ENCODE data around the gene LRRC74A. TPM values are rescaled to one million over a fixed set of nuclear protein-coding genes. Genes with fewer than 3 reads are reported as not detected.

The LRRC74A gene
- total and polyA plus RNA-seq, 2 donors (not counting 3 experiments of a cell fraction or from before 2014, with no cell fraction given) = not detected

DNA sequence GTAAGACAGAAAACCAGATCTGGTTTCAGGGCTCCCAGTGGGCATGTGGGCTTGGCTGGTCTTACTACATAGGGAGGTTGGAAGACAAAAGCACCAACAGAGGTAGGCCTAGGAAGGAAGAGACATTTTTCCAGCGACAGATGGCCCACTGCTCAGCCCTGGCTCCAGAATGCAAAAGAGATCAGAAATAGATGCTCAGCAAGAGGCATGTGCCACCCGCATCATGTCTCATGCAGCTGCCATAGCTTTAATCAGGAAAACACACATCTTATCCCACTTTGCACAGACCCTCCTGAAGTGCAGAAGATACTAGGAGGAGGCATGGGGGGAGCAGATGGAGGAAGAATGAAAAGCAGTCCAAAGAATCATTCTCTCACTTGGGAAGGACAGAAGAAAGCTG lies 39.6 kb upstream of the LRRC74A start:
- ChIA-PET CTCF (interaction anchor here (3.2 to 15.4 kb wide), 3 partner anchors 15 to 73 kb away, joined by 32 to 557 read pairs (median 64); partner anchors contain the start of gene ANGEL1), POLR2A (no interaction called here)
- no peaks in the 10 kb centered on the region for H4K20me1 ChIP-seq (replicated peaks; ENCODE audit: control insufficient read depth, extremely low read depth, insufficient read depth, low read length)
- dilution Hi-C loops (cut with MboI; ENCODE audit: extremely low pct_ligation_motif_present, low sequenced_read_pairs) = no loop called here
- H3K27me3 ChIP-seq (ENCODE audit: control insufficient read depth in 2 of 2, insufficient read depth in 2 of 2, low read length in 2 of 2) = no peaks in the 10 kb centered on the region
- no peak for FAIRE-seq
- H3K9me3 ChIP-seq (replicated peaks; ENCODE audit: control insufficient read depth, insufficient read depth, low read length) = no peaks in the 10 kb centered on the region
- no peaks in the 10 kb centered on the region for H3K9me1 ChIP-seq (replicated peaks; ENCODE audit: control insufficient read depth, extremely low read depth, insufficient read depth, low read length)
- no peak overlapping the region for H3K4me2 ChIP-seq (ENCODE audit: insufficient read depth, low read length)
- H3K9ac ChIP-seq (replicated peaks; ENCODE audit: extremely low read depth, insufficient read depth, low read length) = no peak overlapping the region
- no peak for TF ChIP-seq POLR2A (IDR thresholded peaks at IDR 0.05; ENCODE audit: low read depth, low read length)
- TF ChIP-seq, protein P1, sequence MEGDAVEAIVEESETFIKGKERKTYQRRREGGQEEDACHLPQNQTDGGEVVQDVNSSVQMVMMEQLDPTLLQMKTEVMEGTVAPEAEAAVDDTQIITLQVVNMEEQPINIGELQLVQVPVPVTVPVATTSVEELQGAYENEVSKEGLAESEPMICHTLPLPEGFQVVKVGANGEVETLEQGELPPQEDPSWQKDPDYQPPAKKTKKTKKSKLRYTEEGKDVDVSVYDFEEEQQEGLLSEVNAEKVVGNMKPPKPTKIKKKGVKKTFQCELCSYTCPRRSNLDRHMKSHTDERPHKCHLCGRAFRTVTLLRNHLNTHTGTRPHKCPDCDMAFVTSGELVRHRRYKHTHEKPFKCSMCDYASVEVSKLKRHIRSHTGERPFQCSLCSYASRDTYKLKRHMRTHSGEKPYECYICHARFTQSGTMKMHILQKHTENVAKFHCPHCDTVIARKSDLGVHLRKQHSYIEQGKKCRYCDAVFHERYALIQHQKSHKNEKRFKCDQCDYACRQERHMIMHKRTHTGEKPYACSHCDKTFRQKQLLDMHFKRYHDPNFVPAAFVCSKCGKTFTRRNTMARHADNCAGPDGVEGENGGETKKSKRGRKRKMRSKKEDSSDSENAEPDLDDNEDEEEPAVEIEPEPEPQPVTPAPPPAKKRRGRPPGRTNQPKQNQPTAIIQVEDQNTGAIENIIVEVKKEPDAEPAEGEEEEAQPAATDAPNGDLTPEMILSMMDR (IDR thresholded peaks at IDR 0.05; ENCODE audit: extremely low read depth in 1 of 2, insufficient read depth in 1 of 2, low read depth in 1 of 2, low read length in 2 of 2) = no peak
- no peak for TF ChIP-seq EZH2 (IDR thresholded peaks at IDR 0.05; ENCODE audit: borderline replicate concordance, low read depth, low read length, severe bottlenecking)
- no peak for TF ChIP-seq GATA2 (IDR thresholded peaks at IDR 0.05; ENCODE audit: insufficient read depth, insufficient read length, low read depth, low read length)
- TF ChIP-seq, protein P2, sequence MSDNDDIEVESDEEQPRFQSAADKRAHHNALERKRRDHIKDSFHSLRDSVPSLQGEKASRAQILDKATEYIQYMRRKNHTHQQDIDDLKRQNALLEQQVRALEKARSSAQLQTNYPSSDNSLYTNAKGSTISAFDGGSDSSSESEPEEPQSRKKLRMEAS (IDR thresholded peaks at IDR 0.05; ENCODE audit: insufficient read depth, insufficient read length) = no peak
- no peak for TF ChIP-seq POLR2AphosphoS5 (IDR thresholded peaks at IDR 0.05; ENCODE audit: insufficient read depth, low read depth, low read length)
- TF ChIP-seq JUN (IDR thresholded peaks at IDR 0.05; ENCODE audit: borderline replicate concordance, insufficient read depth, insufficient read length, low read depth) = no peak
- no peak for TF ChIP-seq FOS (IDR thresholded peaks at IDR 0.05; ENCODE audit: borderline replicate concordance, insufficient read depth, low read length)
- no peak for TF ChIP-seq MYC (IDR thresholded peaks at IDR 0.05; ENCODE audit: low read depth, low read length)
- H3K4me3 ChIP-seq (replicated peaks in 1 of 3; ENCODE audit: insufficient read depth in 1 of 3, low read depth in 1 of 3, low read length in 3 of 3) = no peak overlapping the region
- no TSS peak for BruUV-seq (replicated peaks)
- intact Hi-C loops (cut with micrococcal nuclease) = no loop called here
- H3K79me2 ChIP-seq (ENCODE audit: control insufficient read depth, insufficient read depth, low read length) = no peaks in the 10 kb centered on the region
- H2AFZ ChIP-seq (ENCODE audit: low read depth, low read length) = no peak overlapping the region
- no peak for DNase-seq (ENCODE audit: low read depth, low spot score)
- H3K27ac ChIP-seq (ENCODE audit: insufficient read depth, low read depth, low read length) = no peak overlapping the region
- peaks cover 8 to 31% of the 10 kb centered on the region in 2 experiments for H3K36me3 ChIP-seq (ENCODE audit: control insufficient read depth in 2 of 2, extremely low read depth in 1 of 2, insufficient read depth in 2 of 2, low read length in 2 of 2)
- H3K4me1 ChIP-seq (ENCODE audit: control insufficient read depth, extremely low read depth, insufficient read depth, low read length) = no peaks in the 10 kb centered on the region

Data from endothelial cell of umbilical vein (primary cell).